Liver (tissue), 9 donors: Measurements from ENCODE around the gene SCN9A. TPM values are rescaled to one million over a fixed set of nuclear protein-coding genes. Genes with fewer than 3 reads are reported as not detected.

Source experiments
- DNase-seq: peaks from one replicate; pipeline ENCODE4 v3.0.0-alpha.2; 2017; ENCODE audit warnings: low spot score
- H3K27ac ChIP-seq, 2 donors: one replicate each; pipeline ENCODE4 v1.7.0; 2013; ENCODE audit warnings: inconsistent platforms in 2 of 2, low read length in 2 of 2, control low read depth in 1 of 2, low read depth in 1 of 2, mild to moderate bottlenecking in 1 of 2
- H3K27me3 ChIP-seq, 4 donors: one replicate each; pipeline versions ENCODE4 v1.6.1 to v1.7.0; 2013; ENCODE audit warnings: low read length in 3 of 4, inconsistent platforms in 1 of 4, mild to moderate bottlenecking in 1 of 4, moderate library complexity in 1 of 4; ENCODE audit not compliant: control insufficient read depth in 4 of 4, insufficient read depth in 4 of 4
- H3K36me3 ChIP-seq, 4 donors: one replicate each; pipeline versions ENCODE4 v1.6.1 to v1.7.0; 2013; ENCODE audit warnings: low read length in 3 of 4, mild to moderate bottlenecking in 3 of 4, low read depth in 1 of 4, moderate library complexity in 1 of 4; ENCODE audit not compliant: control insufficient read depth in 4 of 4, insufficient read depth in 3 of 4
- H3K4me1 ChIP-seq, 4 donors: one replicate each; pipeline versions ENCODE4 v1.6.1 to v1.7.0; 2013; ENCODE audit warnings: low read length in 3 of 4, mild to moderate bottlenecking in 3 of 4, moderate library complexity in 1 of 4; ENCODE audit not compliant: control insufficient read depth in 4 of 4, insufficient read depth in 4 of 4
- H3K4me3 ChIP-seq, 3 donors: one replicate each; pipeline versions ENCODE4 v1.6.1 to v1.7.0; 2013; ENCODE audit warnings: low read length in 3 of 3, control low read depth in 1 of 3, low read depth in 1 of 3, mild to moderate bottlenecking in 1 of 3
- H3K9ac ChIP-seq, 2 donors: one replicate each; pipeline ENCODE4 v1.7.0; 2013; ENCODE audit warnings: low read length in 2 of 2, mild to moderate bottlenecking in 2 of 2, moderate library complexity in 2 of 2, control low read depth in 1 of 2, low read depth in 1 of 2
- H3K9me3 ChIP-seq, 4 donors: one replicate each; pipeline versions ENCODE4 v1.6.1 to v1.7.0; 2013; ENCODE audit warnings: low read length in 3 of 4; ENCODE audit not compliant: control insufficient read depth in 4 of 4
- FOXA1 ChIP-seq: IDR thresholded peaks from 2 replicates; pipeline ENCODE4 v1.6.1; 2016; ENCODE audit warnings: antibody characterized with exemption
- FOXA2 ChIP-seq: IDR thresholded peaks from 2 replicates; pipeline ENCODE4 v1.6.1; 2016; ENCODE audit warnings: antibody characterized with exemption
- GABPA ChIP-seq, 2 donors: IDR thresholded peaks in 1 of 2; conservative IDR thresholded peaks in 1 of 2; 2 replicates each; pipeline ENCODE4 v1.6.1; 2016; ENCODE audit warnings: antibody characterized with exemption in 2 of 2, mild to moderate bottlenecking in 1 of 2, moderate library complexity in 1 of 2
- HNF4A ChIP-seq, 2 donors: conservative IDR thresholded peaks; 2 replicates each; pipeline ENCODE4 v1.6.1; 2016; ENCODE audit warnings: antibody characterized with exemption in 2 of 2, mild to moderate bottlenecking in 2 of 2
- HNF4G ChIP-seq: IDR thresholded peaks from 2 replicates; pipeline ENCODE4 v1.6.1; 2016; ENCODE audit warnings: antibody characterized with exemption
- JUND ChIP-seq, 2 donors: IDR thresholded peaks; 2 replicates each; pipeline ENCODE4 v1.6.1; 2016; ENCODE audit warnings: antibody characterized with exemption in 2 of 2
- NR2F2 ChIP-seq: IDR thresholded peaks from 2 replicates; pipeline ENCODE4 v1.6.1; 2016; ENCODE audit warnings: antibody characterized with exemption
- RAD21 ChIP-seq, 2 donors: IDR thresholded peaks; 2 replicates each; pipeline ENCODE4 v1.6.1; 2016; ENCODE audit warnings: antibody characterized with exemption in 2 of 2, mild to moderate bottlenecking in 2 of 2
- REST ChIP-seq: IDR thresholded peaks from 2 replicates; pipeline ENCODE4 v1.6.1; 2016; ENCODE audit warnings: antibody characterized with exemption, mild to moderate bottlenecking
- RXRA ChIP-seq, 2 donors: IDR thresholded peaks; 2 replicates each; pipeline ENCODE4 v1.6.1; 2017 to 2018; ENCODE audit warnings: antibody characterized with exemption in 2 of 2, mild to moderate bottlenecking in 1 of 2
- TAF1 ChIP-seq: conservative IDR thresholded peaks from 2 replicates; pipeline ENCODE4 v1.6.1; 2016; ENCODE audit warnings: antibody characterized with exemption, mild to moderate bottlenecking
- YY1 ChIP-seq: IDR thresholded peaks from 2 replicates; pipeline ENCODE4 v1.6.1; 2016; ENCODE audit warnings: antibody characterized with exemption, mild to moderate bottlenecking
- ZBTB33 ChIP-seq: IDR thresholded peaks from 2 replicates; pipeline ENCODE4 v1.6.1; 2016; ENCODE audit warnings: antibody characterized with exemption
- WGBS: extraction: QIAGEN DNeasy Blood & Tissue Kit; methylation state at CpG from one replicate; pipeline ENCODE4 v1.1.7; 2013; 5-methylcytosine and 5-hydroxymethylcytosine counted together
- polyA plus RNA-seq, 2 donors: library from polyadenylated mRNA; stranded (reverse) in 1 of 2; unstranded in 1 of 2; fragments of 200-250 nt in 1 of 2; fragments of >200 nt in 1 of 2; fragmentation: Nextera tagmentation in 1 of 2; extraction: Ambion mirVana in 1 of 2; gene quantifications; one replicate each; pipeline versions ENCODE4 v1.2.1 to v1.2.3, GENCODE V29; 2013 to 2015
- total RNA-seq, 2 donors: library from RNA; depleted of rRNA; stranded (reverse); fragments of >200 nt; gene quantifications; one replicate each; pipeline ENCODE4 v1.2.3, GENCODE V29; 2014
- TF ChIP-seq, protein P1 (sequence below): IDR thresholded peaks from 2 replicates; pipeline ENCODE4 v1.6.1; 2016; ENCODE audit warnings: antibody characterized with exemption
- donor health status: healthy.
- donor health status: healthy.
- donor health status: healthy.
- donor health status: healthy.
- donor health status: healthy.

Gene SCN9A
- total and polyA plus RNA-seq, 4 donors = 1.2 to 10.1 (median 9.2) TPM

DNA sequence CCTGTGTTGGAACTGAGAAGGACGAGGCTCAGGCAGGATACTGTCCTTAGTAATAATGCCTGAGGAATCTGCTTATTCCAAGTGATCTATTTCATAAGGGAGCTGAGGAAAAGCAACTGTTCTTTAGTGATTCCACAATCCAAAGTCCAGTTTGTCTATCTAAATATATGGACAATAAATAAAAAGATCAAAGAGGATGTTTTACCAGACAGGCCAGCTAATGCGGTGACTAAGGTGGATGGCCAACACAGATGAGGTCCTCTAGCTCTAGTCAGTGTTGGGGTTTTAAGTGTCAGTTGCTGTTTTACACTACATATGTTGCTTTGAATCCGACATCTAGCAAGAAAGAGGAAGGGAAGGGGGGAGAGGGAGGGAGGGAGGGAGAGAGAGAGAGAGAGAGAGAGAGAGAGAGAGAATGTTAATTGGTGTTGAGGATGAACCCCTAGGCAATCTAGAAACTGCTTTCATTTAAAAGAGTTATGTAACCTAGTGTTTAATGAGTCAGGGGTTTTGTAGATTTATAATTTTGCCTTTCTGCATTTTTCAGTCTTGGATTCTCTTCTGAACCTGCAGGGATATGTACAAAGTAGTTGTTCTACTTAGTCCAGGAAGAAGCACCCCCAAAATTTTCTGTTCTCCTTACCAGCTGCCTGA lies 220.9 kb downstream of the SCN9A start:
- no peak overlapping the region for H3K4me3 ChIP-seq
- H3K9me3 ChIP-seq = no peaks in the 10 kb centered on the region
- H3K36me3 ChIP-seq = no peaks in the 10 kb centered on the region
- no peak for DNase-seq
- H3K4me1 ChIP-seq = no peaks in the 10 kb centered on the region
- H3K27ac ChIP-seq = no peak overlapping the region
- no peaks in the 10 kb centered on the region for H3K27me3 ChIP-seq
- TF ChIP-seq RXRA (IDR thresholded peaks at IDR 0.05) (no peak), FOXA2 (no peak), REST (no peak), YY1 (no peak), ZBTB33 (no peak), HNF4G (no peak), RAD21 (IDR thresholded peaks at IDR 0.05) (no peak), HNF4A (conservative IDR thresholded peaks at IDR 0.05) (no peak)
- TF ChIP-seq, protein P1, sequence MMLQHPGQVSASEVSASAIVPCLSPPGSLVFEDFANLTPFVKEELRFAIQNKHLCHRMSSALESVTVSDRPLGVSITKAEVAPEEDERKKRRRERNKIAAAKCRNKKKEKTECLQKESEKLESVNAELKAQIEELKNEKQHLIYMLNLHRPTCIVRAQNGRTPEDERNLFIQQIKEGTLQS = no peak
- no peak overlapping the region for H3K9ac ChIP-seq
- 52% methylated on average over 3 of the region's 3 CpGs for WGBS

- no peaks in the 10 kb centered on the region for H3K27me3 ChIP-seq
- no peak for TF ChIP-seq FOXA1
- no peak for TF ChIP-seq JUND (IDR thresholded peaks at IDR 0.05)
- no peak for TF ChIP-seq NR2F2
- no peak for TF ChIP-seq RXRA (IDR thresholded peaks at IDR 0.05)
- no peak for TF ChIP-seq TAF1
- no peak for TF ChIP-seq GABPA (IDR thresholded peaks at IDR 0.05 in 1 of 2, conservative IDR thresholded peaks at IDR 0.05 in 1 of 2)
- H3K4me1 ChIP-seq = no peaks in the 10 kb centered on the region
- no peaks in the 10 kb centered on the region for H3K36me3 ChIP-seq
- no peak overlapping the region for H3K27ac ChIP-seq
- DNase-seq = no peak
- no peak overlapping the region for H3K4me3 ChIP-seq
- no peaks in the 10 kb centered on the region for H3K9me3 ChIP-seq
- no peak overlapping the region for H3K9ac ChIP-seq
These were observed 223.7 kb downstream of the SCN9A start for GRCh38 chr2:166152064-166152463.
